Ureter (tissue), 1 donor: ENCODE results near the gene JUNB. TPM values are rescaled to one million over a fixed set of nuclear protein-coding genes. Genes with fewer than 3 reads are reported as not detected.
A peak's percentile ranks its signal among the peaks of the same experiment; 100 is the strongest.

Experiments used
- DNase-seq: peaks from one replicate; pipeline ENCODE4 v3.0.0-alpha.2; 2020; ENCODE audit warnings: low spot score
- total RNA-seq: library from RNA; stranded (reverse); gene quantifications from one replicate; pipeline ENCODE4 v1.2.4, GENCODE V29; 2023
- donor health status: DM: yes; HTN: yes; CAD: no.

Gene JUNB
- 191 TPM for total RNA-seq

- peak; percentile 99 for DNase-seq
Measured at GRCh38 chr19:12791345-12792050, at the start of gene JUNB. Gene JUNB (plus strand): TSS chr19:12791486. CDS start chr19:12791772, 286 bp downstream.

DNA sequence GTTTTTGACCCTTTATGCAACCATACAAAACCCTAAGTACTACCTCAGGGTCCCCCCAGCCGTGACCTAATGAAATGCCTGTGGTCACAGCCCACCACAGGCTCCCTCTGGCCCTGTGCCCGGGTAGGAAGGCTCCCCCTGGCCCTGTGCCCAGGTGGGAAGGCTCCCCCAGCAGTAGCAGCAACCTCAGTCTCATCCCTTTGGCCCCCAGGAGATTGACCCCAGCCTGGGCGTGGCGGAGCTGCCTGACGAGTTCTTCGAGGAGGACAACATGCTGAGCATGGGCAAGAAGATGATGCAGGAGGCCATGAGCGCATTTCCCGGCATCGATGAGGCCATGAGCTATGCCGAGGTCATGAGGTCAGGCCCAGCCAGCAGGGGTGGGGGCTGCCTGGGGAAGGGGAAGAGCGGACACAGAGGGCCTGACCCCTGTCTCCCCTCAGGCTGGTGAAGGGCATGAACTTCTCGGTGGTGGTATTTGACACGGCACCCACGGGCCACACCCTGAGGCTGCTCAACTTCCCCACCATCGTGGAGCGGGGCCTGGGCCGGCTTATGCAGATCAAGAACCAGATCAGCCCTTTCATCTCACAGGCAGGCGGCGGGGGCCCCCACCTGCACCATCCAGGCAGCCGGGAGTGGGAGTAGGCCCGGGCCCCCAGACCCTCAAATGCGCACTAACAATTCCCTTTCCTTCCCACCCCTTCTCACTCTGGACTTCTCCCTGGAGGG, 46.0 kb upstream of the JUNB start:
- DNase-seq = no peak

- no peak for DNase-seq
Measured at GRCh38 chr19:12748489-12748888, 42.8 kb upstream of the JUNB start.

GRCh38 chr19:12749938-12750521, 41.3 kb upstream of the JUNB start:
- no peak for DNase-seq

GRCh38 chr19:12750851-12751250, 40.4 kb upstream of the JUNB start:
- DNase-seq = no peak

GRCh38 chr19:12751635-12752034, 39.7 kb upstream of the JUNB start, which contains the start of gene BEST2:
Gene BEST2 (plus strand): TSS chr19:12751791. CDS start chr19:12752593, 802 bp downstream.
- DNase-seq = no peak

DNA sequence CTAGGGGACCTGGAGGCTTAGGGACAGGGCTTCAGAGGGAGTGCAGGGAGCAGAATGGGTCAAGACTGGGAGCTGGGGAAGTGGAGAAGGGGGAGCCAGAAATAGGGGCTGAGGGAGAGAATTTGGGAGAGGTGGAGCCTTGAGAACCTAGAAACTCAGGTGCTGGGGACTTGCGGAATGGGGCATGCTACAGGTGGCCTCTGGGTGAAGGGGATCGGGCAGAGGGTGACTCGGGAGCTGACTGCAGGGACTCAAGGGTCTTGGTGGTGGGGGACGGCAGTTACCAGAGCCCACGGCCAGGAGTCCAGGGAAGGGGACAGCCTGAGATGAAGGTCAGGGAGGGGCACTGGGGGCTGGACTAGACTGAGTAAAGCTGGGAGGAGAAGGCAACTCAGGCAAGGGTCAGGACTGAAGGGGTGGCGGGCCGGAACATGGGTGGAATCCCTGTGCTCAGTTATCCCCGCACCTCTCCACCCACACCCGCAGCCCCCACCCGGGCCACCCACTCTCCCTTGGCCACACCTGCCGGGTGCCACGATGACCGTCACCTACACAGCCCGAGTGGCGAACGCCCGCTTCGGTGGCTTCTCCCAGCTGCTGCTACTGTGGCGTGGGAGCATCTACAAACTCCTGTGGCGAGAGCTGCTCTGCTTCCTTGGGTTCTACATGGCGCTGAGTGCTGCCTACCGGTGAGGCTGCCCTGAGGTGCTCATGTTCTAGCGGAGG, 39.1 kb upstream of the JUNB start:
- no peak for DNase-seq

GRCh38 chr19:12754465-12755196, 36.7 kb upstream of the JUNB start:
- no peak for DNase-seq

- no peak for DNase-seq
Measured at GRCh38 chr19:12756150-12756883, 35.0 kb upstream of the JUNB start.

GRCh38 chr19:12757544-12758274, 33.6 kb upstream of the JUNB start:
- no peak for DNase-seq

DNA sequence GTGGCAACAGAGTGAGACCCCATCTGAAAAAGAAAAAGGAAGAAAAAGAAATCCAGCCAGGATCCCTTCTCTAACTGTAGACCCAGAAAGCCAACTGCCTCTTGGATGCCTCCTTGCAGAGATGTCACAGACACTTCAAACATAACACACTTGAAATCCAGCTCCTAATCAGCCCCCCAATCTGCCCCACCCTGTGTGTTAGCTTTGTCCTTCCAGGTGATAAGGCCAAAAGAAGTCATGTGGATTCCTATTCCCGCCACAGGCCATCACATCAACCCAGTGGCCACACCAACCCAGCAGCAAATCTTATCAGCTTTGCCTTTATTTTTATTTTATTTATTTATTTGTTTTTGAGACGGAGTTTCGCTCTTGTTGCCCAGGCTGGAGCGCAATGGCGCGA, 31.6 kb upstream of the JUNB start:
- no peak for DNase-seq

DNA sequence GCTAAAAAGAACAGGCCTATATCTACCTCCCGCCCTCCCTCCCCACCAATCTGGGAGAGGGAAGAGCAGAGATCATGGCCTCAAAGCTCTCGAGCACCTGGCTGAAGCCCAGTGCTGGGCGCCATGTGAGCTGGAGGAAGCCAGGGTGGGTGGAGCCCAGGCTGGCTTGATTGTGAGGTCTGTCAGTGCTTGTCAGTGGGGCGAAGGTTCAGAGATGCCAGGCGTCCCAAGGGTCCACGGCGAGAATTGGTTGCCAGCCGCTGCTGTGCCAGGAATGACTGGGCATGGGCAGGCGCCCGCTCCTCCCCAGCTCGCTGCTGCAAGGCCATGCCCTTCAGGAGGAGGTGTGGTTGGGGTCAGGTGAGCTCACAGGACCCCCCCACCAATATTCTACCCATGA, 28.2 kb upstream of the JUNB start:
- DNase-seq = no peak

DNA sequence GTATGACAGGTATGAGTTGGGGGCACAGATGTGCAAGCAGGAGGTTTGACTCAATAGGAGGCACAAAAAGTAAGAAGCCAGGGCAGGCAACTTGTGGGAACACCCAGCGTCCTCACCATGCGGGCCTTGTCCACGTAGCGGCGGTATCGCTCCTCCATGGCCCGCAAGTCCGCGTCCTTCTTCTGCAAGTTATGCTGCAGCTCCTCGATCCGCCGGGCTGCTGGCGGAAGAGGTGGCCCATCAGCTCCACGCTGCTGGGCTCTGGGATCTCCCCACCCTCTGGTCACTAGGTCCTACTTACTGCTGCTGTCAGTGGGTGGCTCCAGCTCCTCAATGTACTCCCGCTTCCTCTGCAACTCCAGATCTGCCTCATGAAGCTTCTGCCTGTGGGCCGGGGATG, 26.6 kb upstream of the JUNB start:
- DNase-seq = no peak

- DNase-seq = peak; percentile 82
Measured at GRCh38 chr19:12766051-12766521, 25.2 kb upstream of the JUNB start.

DNA sequence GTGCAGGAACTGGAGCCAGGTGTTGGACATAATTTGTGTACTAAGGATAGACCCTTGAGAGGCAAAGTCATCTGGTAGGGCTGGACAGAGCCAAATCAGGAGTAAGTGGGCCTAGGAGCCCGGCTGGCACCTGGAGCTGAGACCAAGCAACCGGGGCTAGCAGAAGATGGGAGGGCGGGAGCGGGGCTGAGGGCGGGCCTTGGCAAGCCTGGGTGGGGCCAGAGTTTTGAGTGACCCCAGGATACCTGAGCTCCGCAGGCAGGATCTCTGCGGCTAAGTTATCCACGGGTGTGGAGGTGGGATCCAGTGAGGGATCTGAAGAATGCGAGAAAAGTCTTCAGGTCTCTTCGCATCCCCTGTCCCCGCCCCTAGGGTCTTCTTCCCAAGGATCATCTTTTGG, 24.1 kb upstream of the JUNB start:
- DNase-seq = no peak

GRCh38 chr19:12767666-12768065, 23.6 kb upstream of the JUNB start:
- DNase-seq = no peak

DNA sequence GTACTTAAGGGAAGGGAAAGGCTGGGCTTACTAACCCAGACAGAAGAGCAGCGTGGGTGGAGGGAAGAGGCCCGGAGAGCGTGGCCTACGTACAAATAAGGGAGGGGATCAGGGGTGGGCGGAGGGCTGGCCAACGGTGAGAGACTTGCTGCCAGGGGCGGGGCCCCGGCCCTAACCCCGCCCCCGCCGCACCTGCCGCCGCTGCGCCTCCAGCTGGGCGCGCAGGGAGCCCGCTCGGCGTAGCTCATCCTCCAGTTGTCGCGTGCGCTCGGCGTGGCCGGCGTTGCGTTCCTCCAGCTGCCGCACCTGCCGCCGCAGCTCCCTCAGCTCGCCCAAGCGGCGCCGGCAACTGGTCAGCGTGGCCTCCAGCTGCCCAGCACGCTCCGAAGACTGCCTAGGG, 21.6 kb upstream of the JUNB start:
- DNase-seq = no peak

- DNase-seq = no peak
Measured at GRCh38 chr19:12770922-12771321, 20.4 kb upstream of the JUNB start.

DNA sequence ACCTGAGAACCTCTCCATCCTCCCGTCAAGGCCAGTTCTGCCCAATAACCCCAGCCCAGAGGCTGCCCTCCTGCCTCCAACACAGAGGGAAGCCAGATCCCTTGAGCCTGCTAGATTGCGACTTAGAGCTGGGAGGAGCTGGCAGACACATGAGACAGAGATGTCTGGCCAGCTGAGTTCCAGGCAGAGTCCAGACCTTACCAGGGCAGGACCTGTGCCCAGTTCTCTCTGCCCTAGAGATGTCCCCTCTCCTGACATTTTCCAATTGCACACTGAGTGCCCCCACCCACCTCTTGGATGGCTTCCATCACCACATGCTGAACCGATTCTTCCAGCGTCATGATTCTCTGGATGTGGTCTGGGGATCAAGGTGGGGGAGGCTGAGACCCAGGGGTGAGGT, 19.0 kb upstream of the JUNB start:
- no peak for DNase-seq

- no peak for DNase-seq
Measured at GRCh38 chr19:12773571-12773970, 17.7 kb upstream of the JUNB start.
